Body of pancreas (tissue), 4 donors: ENCODE measurements around the gene IDNK.

Experiments
- POLR2A ChIP-seq, 3 donors: fragments of 450-650 bp; IDR thresholded peaks; one replicate each; pipeline ENCODE4 v1.6.1; 2016; ENCODE audit warnings: antibody characterized with exemption in 3 of 3, mild to moderate bottlenecking in 2 of 3
- TF ChIP-seq, protein P1 (sequence below), 7 experiments: fragments of 450-650 bp in 4 of 7; fragments of 200-600 bp in 3 of 7; sonication (generic) in 3 of 7; IDR thresholded peaks; one replicate each; pipeline ENCODE4 v1.5.1; 2016 to 2019; ENCODE audit warnings: antibody characterized with exemption in 7 of 7

- TF ChIP-seq, protein P1, sequence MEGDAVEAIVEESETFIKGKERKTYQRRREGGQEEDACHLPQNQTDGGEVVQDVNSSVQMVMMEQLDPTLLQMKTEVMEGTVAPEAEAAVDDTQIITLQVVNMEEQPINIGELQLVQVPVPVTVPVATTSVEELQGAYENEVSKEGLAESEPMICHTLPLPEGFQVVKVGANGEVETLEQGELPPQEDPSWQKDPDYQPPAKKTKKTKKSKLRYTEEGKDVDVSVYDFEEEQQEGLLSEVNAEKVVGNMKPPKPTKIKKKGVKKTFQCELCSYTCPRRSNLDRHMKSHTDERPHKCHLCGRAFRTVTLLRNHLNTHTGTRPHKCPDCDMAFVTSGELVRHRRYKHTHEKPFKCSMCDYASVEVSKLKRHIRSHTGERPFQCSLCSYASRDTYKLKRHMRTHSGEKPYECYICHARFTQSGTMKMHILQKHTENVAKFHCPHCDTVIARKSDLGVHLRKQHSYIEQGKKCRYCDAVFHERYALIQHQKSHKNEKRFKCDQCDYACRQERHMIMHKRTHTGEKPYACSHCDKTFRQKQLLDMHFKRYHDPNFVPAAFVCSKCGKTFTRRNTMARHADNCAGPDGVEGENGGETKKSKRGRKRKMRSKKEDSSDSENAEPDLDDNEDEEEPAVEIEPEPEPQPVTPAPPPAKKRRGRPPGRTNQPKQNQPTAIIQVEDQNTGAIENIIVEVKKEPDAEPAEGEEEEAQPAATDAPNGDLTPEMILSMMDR (IDR thresholded peaks at IDR 0.05) = no peak
- peak; percentile 44 to 74 (median 72) for TF ChIP-seq POLR2A (IDR thresholded peaks at IDR 0.05)
These were observed at the start of gene IDNK for GRCh38 chr9:83622939-83623678.
